Caco-2 (cell line): ENCODE data around the gene PUS1. TPM values are rescaled to one million over a fixed set of nuclear protein-coding genes. Genes with fewer than 3 reads are reported as not detected.

Source experiments
- BruUV-seq: library from RNA; stranded (reverse); fragments of 400-500 nt; replicated peaks from 2 replicates; lab custom pipeline; 2021; lab: Mats Ljungman, UMichigan
- CTCF ChIA-PET: fragments of 300-600 bp; sonication (Branson Sonifier 250); formaldehyde crosslinking; loops from one replicate; lab custom pipeline; 2022; ENCODE audit warnings: antibody characterized with exemption; lab: Charles Lee
- POLR2A ChIA-PET: fragments of 300-600 bp; sonication (Branson Sonifier 250); formaldehyde crosslinking; loops from one replicate; lab custom pipeline; 2022; ENCODE audit warnings: antibody characterized with exemption; lab: Charles Lee
- DNase-seq, 2 experiments: peaks; one replicate each; pipeline versions ENCODE4 v3.0.0 to v3.0.0-alpha.2; 2020 to 2022
- H3K27me3 ChIP-seq: replicated peaks from 2 replicates; pipeline ENCODE4 v1.6.0; 2011; ENCODE audit warnings: low read length; ENCODE audit not compliant: control insufficient read depth, insufficient read depth
- H3K36me3 ChIP-seq: 2 replicates; pipeline ENCODE4 v1.5.1; 2011; ENCODE audit warnings: low read length; ENCODE audit not compliant: control insufficient read depth, insufficient read depth
- H3K4me1 ChIP-seq: fragments of 250-450 bp; sonication (Bioruptor Pico); 2 replicates; pipeline ENCODE4 v1.5.1; 2020; ENCODE audit warnings: mild to moderate bottlenecking
- H3K4me3 ChIP-seq: 2 replicates; pipeline ENCODE4 v1.5.1; 2011; ENCODE audit warnings: low read depth, mild to moderate bottlenecking, control low read depth, low read length
- H3K9me3 ChIP-seq: fragments of 250-450 bp; sonication (Bioruptor Pico); 2 replicates; pipeline ENCODE4 v1.5.1; 2020; ENCODE audit warnings: mild to moderate bottlenecking, moderate library complexity
- H3K27ac Mint-ChIP-seq: one replicate; pipeline ENCODE4 v1.8.0; 2022; ENCODE audit warnings: mixed read lengths; ENCODE audit not compliant: unreplicated experiment
- H3K27me3 Mint-ChIP-seq: one replicate; pipeline ENCODE4 v1.8.0; 2022; ENCODE audit warnings: mixed read lengths; ENCODE audit not compliant: insufficient read depth, unreplicated experiment
- H3K36me3 Mint-ChIP-seq: one replicate; pipeline ENCODE4 v1.8.0; 2022; ENCODE audit warnings: mild to moderate bottlenecking, mixed read lengths; ENCODE audit not compliant: insufficient read depth, unreplicated experiment
- H3K4me1 Mint-ChIP-seq: one replicate; pipeline ENCODE4 v1.8.0; 2022; ENCODE audit warnings: low read depth, mixed read lengths; ENCODE audit not compliant: unreplicated experiment
- H3K4me3 Mint-ChIP-seq: one replicate; pipeline ENCODE4 v1.8.0; 2022; ENCODE audit warnings: mild to moderate bottlenecking, moderate library complexity, mixed read lengths; ENCODE audit not compliant: unreplicated experiment
- H3K9me3 Mint-ChIP-seq: one replicate; pipeline ENCODE4 v1.8.0; 2022; ENCODE audit warnings: mixed read lengths; ENCODE audit not compliant: unreplicated experiment
- CTCF ChIP-seq, 2 experiments: fragments of 200-600 bp in 1 of 2; IDR thresholded peaks; 1 replicate in 1 of 2; 2 replicates in 1 of 2; pipeline versions ENCODE4 v1.5.1 to v1.8.0; 2011 to 2022; ENCODE audit warnings: antibody characterized with exemption in 1 of 2, control low read depth in 1 of 2, inconsistent platforms in 1 of 2, low read depth in 1 of 2, low read length in 1 of 2, mild to moderate bottlenecking in 1 of 2, moderate library complexity in 1 of 2; ENCODE audit not compliant: insufficient read depth in 1 of 2, severe bottlenecking in 1 of 2, unreplicated experiment in 1 of 2
- intact Hi-C: fragments of 100-400 bp; cut with micrococcal nuclease; formaldehyde crosslinking; loops from one replicate; pipeline ENCODE4 v1.10.0; 2022; ENCODE audit not compliant: unreplicated experiment
- total RNA-seq: library from RNA; stranded (reverse); gene quantifications from 2 replicates; pipeline ENCODE4 v1.2.3, GENCODE V29; 2022

PUS1 gene
- total RNA-seq, 1 experiment from 2014 or later: 71.9 TPM

GRCh38 chr12:131915823-131916222 lies 13.3 kb upstream of the PUS1 start:
- Histone ChIP-seq H3K27me3 (no peaks in the 10 kb centered on the region), H3K36me3 (no peaks in the 10 kb centered on the region; the same call in none of the 2 replicates), H3K4me3 (no peak overlapping the region), H3K4me1 (no peaks in the 10 kb centered on the region), H3K9me3 (no peaks in the 10 kb centered on the region)
- no peak overlapping the region for H3K27ac Mint-ChIP-seq
- TF ChIP-seq CTCF (IDR thresholded peaks at IDR 0.05; ENCODE audit: insufficient read depth in 1 of 2, low read depth in 1 of 2, low read length in 1 of 2, severe bottlenecking in 1 of 2, unreplicated experiment in 1 of 2): no peak
- DNase-seq: no peak
- no peaks in the 10 kb centered on the region for H3K4me1 Mint-ChIP-seq
- H3K9me3 Mint-ChIP-seq: no peaks in the 10 kb centered on the region
- intact Hi-C loops: no loop called here
- POLR2A ChIA-PET: interaction anchor here (0.6 kb wide), 1 partner anchor 10 kb away, joined by 4 read pairs; no protein-coding TSS in a partner anchor
- no peak overlapping the region for H3K4me3 Mint-ChIP-seq
- H3K27me3 Mint-ChIP-seq: no peaks in the 10 kb centered on the region
- peaks cover 21% of the 10 kb centered on the region for H3K36me3 Mint-ChIP-seq
- no TSS peak for BruUV-seq
- CTCF ChIA-PET: no interaction called here

GRCh38 chr12:131916306-131917138 lies 12.6 kb upstream of the PUS1 start:
- Mint-ChIP-seq H3K4me3 (no peak overlapping the region), H3K9me3 (no peaks in the 10 kb centered on the region), H3K36me3 (peaks cover 21% of the 10 kb centered on the region), H3K4me1 (no peaks in the 10 kb centered on the region), H3K27me3 (no peaks in the 10 kb centered on the region), H3K27ac (no peak overlapping the region)
- no peak overlapping the region for H3K4me3 ChIP-seq
- CTCF ChIA-PET: no interaction called here
- no peaks in the 10 kb centered on the region for H3K9me3 ChIP-seq
- no TSS peak for BruUV-seq
- no peak for DNase-seq
- POLR2A ChIA-PET: no interaction called here
- no peak for TF ChIP-seq CTCF (IDR thresholded peaks at IDR 0.05; ENCODE audit: insufficient read depth in 1 of 2, low read depth in 1 of 2, low read length in 1 of 2, severe bottlenecking in 1 of 2, unreplicated experiment in 1 of 2)
- no peaks in the 10 kb centered on the region; the same call in none of the 2 replicates for H3K36me3 ChIP-seq
- H3K27me3 ChIP-seq: no peaks in the 10 kb centered on the region
- no peaks in the 10 kb centered on the region for H3K4me1 ChIP-seq
- intact Hi-C loops: no loop called here

GRCh38 chr12:131917139-131917710 lies 11.9 kb upstream of the PUS1 start:
- no peak overlapping the region for H3K4me3 ChIP-seq
- no peak for TF ChIP-seq CTCF (IDR thresholded peaks at IDR 0.05; ENCODE audit: insufficient read depth in 1 of 2, low read depth in 1 of 2, low read length in 1 of 2, severe bottlenecking in 1 of 2, unreplicated experiment in 1 of 2)
- H3K4me1 Mint-ChIP-seq: no peaks in the 10 kb centered on the region
- no peaks in the 10 kb centered on the region for H3K4me1 ChIP-seq
- POLR2A ChIA-PET: no interaction called here
- H3K27ac Mint-ChIP-seq: no peak overlapping the region
- H3K36me3 Mint-ChIP-seq: peaks cover 26% of the 10 kb centered on the region
- intact Hi-C loops: no loop called here
- CTCF ChIA-PET: interaction anchor here (0.6 kb wide), 1 partner anchor 22 kb away, joined by 5 read pairs; no protein-coding TSS in a partner anchor
- H3K36me3 ChIP-seq: no peaks in the 10 kb centered on the region; the same call in none of the 2 replicates
- H3K27me3 Mint-ChIP-seq: no peaks in the 10 kb centered on the region
- no peaks in the 10 kb centered on the region for H3K9me3 Mint-ChIP-seq
- no peak for DNase-seq
- H3K9me3 ChIP-seq: no peaks in the 10 kb centered on the region
- BruUV-seq: no TSS peak
- no peaks in the 10 kb centered on the region for H3K27me3 ChIP-seq
- no peak overlapping the region for H3K4me3 Mint-ChIP-seq
